Measurements from ENCODE around the gene SPTBN1. TPM values are rescaled to one million over a fixed set of nuclear protein-coding genes. Genes with fewer than 3 reads are reported as not detected.
A peak's percentile ranks its signal among the peaks of the same experiment; 100 is the strongest.

SPTBN1 gene
- total and polyA plus RNA-seq, 2 of the 4 experiments (the other 2 are of a cell fraction) = 49.1 to 241 TPM

DNA sequence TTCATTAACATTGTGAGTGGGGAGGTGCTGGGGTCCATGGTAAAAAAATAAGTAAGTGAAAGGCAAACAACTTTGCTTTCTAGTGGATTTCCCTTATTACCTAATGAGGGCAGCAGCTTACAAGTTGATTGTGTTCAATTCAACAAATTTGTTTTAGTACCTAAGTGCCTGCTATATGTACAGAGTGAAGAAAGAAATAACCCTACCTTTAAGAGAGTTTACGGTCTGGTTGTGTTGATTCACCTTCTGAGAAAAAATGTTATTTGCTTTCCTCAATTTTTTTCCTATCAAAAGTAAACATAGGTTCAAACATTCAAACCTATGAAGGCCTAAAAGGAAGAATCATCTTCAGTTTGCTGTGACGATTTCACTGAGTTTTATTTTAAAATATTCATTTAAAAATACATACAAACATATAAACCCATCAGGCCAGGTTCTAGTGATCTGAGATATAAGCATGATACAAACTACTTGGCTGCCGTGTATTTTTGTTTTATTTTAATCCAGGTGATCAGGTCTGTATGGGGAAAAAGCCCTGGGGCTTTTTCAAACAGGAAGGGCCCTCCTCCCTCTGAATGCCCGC lies 1.5 kb upstream of the SPTBN1 start:
- H4K20me1 ChIP-seq (ENCODE audit: insufficient read depth, low read length) = peaks cover 25% of the 10 kb centered on the region

More for the DNA sequence above, 1.5 kb upstream of the SPTBN1 start:
- H3K9me3 ChIP-seq (ENCODE audit: control insufficient read depth, insufficient read depth, low read length) = no peaks in the 10 kb centered on the region
- WGBS, 2 experiments (ENCODE audit: extremely low coverage in 2 of 2, insufficient read length in 1 of 2) = no CpG with 5 or more reads among the region's 4 CpGs
- H3K36me3 ChIP-seq (ENCODE audit: control insufficient read depth, insufficient read depth, low read length) = no peaks in the 10 kb centered on the region
- H4K91ac ChIP-seq (ENCODE audit: insufficient read depth, low read depth, low read length) = no peak overlapping the region
- no peak overlapping the region for H3K4me2 ChIP-seq (ENCODE audit: low read depth, low read length)
- in situ Hi-C loops (cut with MboI; ENCODE audit: low sequenced_read_pairs) (no loop called here), intact Hi-C loops (cut with micrococcal nuclease) (loop anchor here (5.0 kb wide), 5 partner anchors 68 to 292 kb away; a partner anchor contains a TSS), dilution Hi-C loops (cut with HindIII; ENCODE audit: low sequenced_read_pairs, unreplicated experiment) (no loop called here)
- H3K4me1 ChIP-seq (ENCODE audit: control insufficient read depth, insufficient read depth, low read length) = peaks cover 7% of the 10 kb centered on the region; the same call in 1 of the 2 replicates
- ChIA-PET POLR2A (ENCODE audit: unreplicated experiment) (no interaction called here), CTCF (no interaction called here)
- H2BK15ac ChIP-seq (ENCODE audit: low read depth, low read length) = no peak overlapping the region
- H2BK20ac ChIP-seq (ENCODE audit: low read depth, low read length) = no peak overlapping the region
- no peaks in the 10 kb centered on the region for H3K27me3 ChIP-seq (ENCODE audit: control insufficient read depth, insufficient read depth, low read length)
- no peak overlapping the region for H3K9ac ChIP-seq (ENCODE audit: low read depth, low read length)
- peak overlapping the region; percentile 88 for H2AFZ ChIP-seq (replicated peaks; ENCODE audit: low read length, poor library complexity)
- no peak overlapping the region for H3K14ac ChIP-seq (replicated peaks; ENCODE audit: low read depth, low read length)
- no TSS peak for BruUV-seq (replicated peaks)
- H4K5ac ChIP-seq (ENCODE audit: low read depth, low read length) = no peak overlapping the region
- H3K23ac ChIP-seq (ENCODE audit: low read depth, low read length) = no peak overlapping the region
- peaks cover 3 to 33% of the 10 kb centered on the region in 2 experiments; a peak in 2 of 4 replicates for H3K79me1 ChIP-seq (ENCODE audit: low read depth in 1 of 2, low read length in 2 of 2)
- no peak overlapping the region for H3K56ac ChIP-seq (ENCODE audit: extremely low read depth, insufficient read depth, low read length)
- no peak overlapping the region for H2AK5ac ChIP-seq (ENCODE audit: low read depth, low read length)
- no peak for ATAC-seq (ENCODE audit: low read depth)
- H3K9me1 ChIP-seq (ENCODE audit: insufficient read depth, low read length) = peaks cover 9% of the 10 kb centered on the region
- H3K4ac ChIP-seq (ENCODE audit: low read depth, low read length) = 0 out of 2 replicates have a peak overlapping the region, but pooled peaks have one; percentile 76
- no peak overlapping the region for H3K18ac ChIP-seq (ENCODE audit: low read depth, low read length)
- H3K4me3 ChIP-seq (ENCODE audit: insufficient read depth, low read depth, low read length) = no peak overlapping the region
- H2BK120ac ChIP-seq (ENCODE audit: low read depth, low read length) = no peak overlapping the region
- no peak for DNase-seq
- peak overlapping the region in 1 of 2 experiments; percentile 72; a peak in 1 of 4 replicates for H4K8ac ChIP-seq (ENCODE audit: low read depth in 2 of 2, low read length in 2 of 2)
- no peak overlapping the region for H2BK5ac ChIP-seq (ENCODE audit: low read depth, low read length, poor library complexity, severe bottlenecking)
- no peak overlapping the region for H3K27ac ChIP-seq (ENCODE audit: insufficient read depth, low read length)
- TF ChIP-seq MXI1 (IDR thresholded peaks at IDR 0.05; ENCODE audit: borderline replicate concordance, low read depth, low read length) (no peak), RFX5 (IDR thresholded peaks at IDR 0.05; ENCODE audit: low read depth, low read length) (no peak), RAD21 (IDR thresholded peaks at IDR 0.05; ENCODE audit: low read length) (no peak), CHD1 (IDR thresholded peaks at IDR 0.05; ENCODE audit: low read depth, low read length) (no peak), NFE2L2 (IDR thresholded peaks at IDR 0.05; ENCODE audit: low read depth, low read length) (no peak), BHLHE40 (IDR thresholded peaks at IDR 0.05; ENCODE audit: low read depth, low read length) (no peak), CEBPB (IDR thresholded peaks at IDR 0.05; ENCODE audit: low read depth, low read length) (no peak), ELK1 (IDR thresholded peaks at IDR 0.05; ENCODE audit: borderline replicate concordance, low read depth, low read length) (no peak), RCOR1 (IDR thresholded peaks at IDR 0.05; ENCODE audit: insufficient replicate concordance, low read length) (no peak), FOS (IDR thresholded peaks at IDR 0.05; ENCODE audit: low read depth, low read length) (no peak), SMC3 (IDR thresholded peaks at IDR 0.05; ENCODE audit: low read depth, low read length) (no peak), MAFK (IDR thresholded peaks at IDR 0.05; ENCODE audit: low read depth, low read length) (no peak), POLR2A (IDR thresholded peaks at IDR 0.05; ENCODE audit: low read depth, low read length) (no peak), MAZ (IDR thresholded peaks at IDR 0.05; ENCODE audit: borderline replicate concordance, low read depth, low read length) (no peak)
- TF ChIP-seq, protein P1, sequence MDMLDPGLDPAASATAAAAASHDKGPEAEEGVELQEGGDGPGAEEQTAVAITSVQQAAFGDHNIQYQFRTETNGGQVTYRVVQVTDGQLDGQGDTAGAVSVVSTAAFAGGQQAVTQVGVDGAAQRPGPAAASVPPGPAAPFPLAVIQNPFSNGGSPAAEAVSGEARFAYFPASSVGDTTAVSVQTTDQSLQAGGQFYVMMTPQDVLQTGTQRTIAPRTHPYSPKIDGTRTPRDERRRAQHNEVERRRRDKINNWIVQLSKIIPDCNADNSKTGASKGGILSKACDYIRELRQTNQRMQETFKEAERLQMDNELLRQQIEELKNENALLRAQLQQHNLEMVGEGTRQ (IDR thresholded peaks at IDR 0.05; ENCODE audit: low read depth, low read length) = no peak
- TF ChIP-seq, protein P2, sequence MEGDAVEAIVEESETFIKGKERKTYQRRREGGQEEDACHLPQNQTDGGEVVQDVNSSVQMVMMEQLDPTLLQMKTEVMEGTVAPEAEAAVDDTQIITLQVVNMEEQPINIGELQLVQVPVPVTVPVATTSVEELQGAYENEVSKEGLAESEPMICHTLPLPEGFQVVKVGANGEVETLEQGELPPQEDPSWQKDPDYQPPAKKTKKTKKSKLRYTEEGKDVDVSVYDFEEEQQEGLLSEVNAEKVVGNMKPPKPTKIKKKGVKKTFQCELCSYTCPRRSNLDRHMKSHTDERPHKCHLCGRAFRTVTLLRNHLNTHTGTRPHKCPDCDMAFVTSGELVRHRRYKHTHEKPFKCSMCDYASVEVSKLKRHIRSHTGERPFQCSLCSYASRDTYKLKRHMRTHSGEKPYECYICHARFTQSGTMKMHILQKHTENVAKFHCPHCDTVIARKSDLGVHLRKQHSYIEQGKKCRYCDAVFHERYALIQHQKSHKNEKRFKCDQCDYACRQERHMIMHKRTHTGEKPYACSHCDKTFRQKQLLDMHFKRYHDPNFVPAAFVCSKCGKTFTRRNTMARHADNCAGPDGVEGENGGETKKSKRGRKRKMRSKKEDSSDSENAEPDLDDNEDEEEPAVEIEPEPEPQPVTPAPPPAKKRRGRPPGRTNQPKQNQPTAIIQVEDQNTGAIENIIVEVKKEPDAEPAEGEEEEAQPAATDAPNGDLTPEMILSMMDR (conservative IDR thresholded peaks at IDR 0.05; ENCODE audit: low read depth, low read length) = no peak
- no peak overlapping the region for H2AK9ac ChIP-seq (replicated peaks; ENCODE audit: low read depth, low read length, poor library complexity)

Measured in IMR-90 (cell line).